NB4 (cell line): ENCODE measurements around the gene CEP131.

ENCODE experiments used
- CTCF ChIP-seq: IDR thresholded peaks from one replicate; pipeline ENCODE4 v1.5.1; 2012; ENCODE audit warnings: low read depth, low read length
- MAX ChIP-seq: IDR thresholded peaks from 2 replicates; pipeline ENCODE4 v1.6.1; 2011; ENCODE audit warnings: low read depth, low read length
- MYC ChIP-seq: IDR thresholded peaks from 2 replicates; pipeline ENCODE4 v1.6.1; 2011; ENCODE audit warnings: low read depth, low read length
- POLR2A ChIP-seq: IDR thresholded peaks from 2 replicates; pipeline ENCODE4 v1.6.1; 2011; ENCODE audit warnings: mild to moderate bottlenecking; ENCODE audit not compliant: insufficient read length; ENCODE audit errors: extremely low read depth

GRCh38 chr17:81265576-81265975 is 42.8 kb upstream of the CEP131 start:
- TF ChIP-seq MAX (no peak), CTCF (no peak), POLR2A (no peak), MYC (no peak)
